Stimulated activated naive B cell treated with anti-CD40 and anti-IgM and Interleukin-4, amounts not matched to agents 10 μg/mL and 1 μg/mL and 100 μg/mL, for 72 hours (primary cell): ENCODE data around the gene FNDC11.
A peak's percentile ranks its signal among the peaks of the same experiment; 100 is the strongest.

Source experiments
- ATAC-seq, 2 donors: fragments of 150-1000 bp; cut with Tn5 transposase; replicated peaks; 2 replicates each; pipeline ENCODE4 v1.10.0; 2021; ENCODE audit warnings: moderate library complexity in 1 of 2
- DNase-seq: peaks from one replicate; pipeline ENCODE4 v3.0.0; 2021
- H3K27ac Mint-ChIP-seq: one replicate; pipeline ENCODE4 v1.8.0; 2022; ENCODE audit warnings: mild to moderate bottlenecking, mixed read lengths
- H3K27me3 Mint-ChIP-seq, 2 donors: one replicate each; pipeline ENCODE4 v1.8.0; 2022; ENCODE audit warnings: mixed read lengths in 2 of 2
- H3K36me3 Mint-ChIP-seq, 2 donors: one replicate each; pipeline ENCODE4 v1.8.0; 2022; ENCODE audit warnings: mixed read lengths in 2 of 2, mild to moderate bottlenecking in 1 of 2
- H3K4me1 Mint-ChIP-seq, 2 donors: one replicate each; pipeline ENCODE4 v1.8.0; 2022; ENCODE audit warnings: mixed read lengths in 2 of 2, mild to moderate bottlenecking in 1 of 2
- H3K4me3 Mint-ChIP-seq, 2 donors: one replicate each; pipeline ENCODE4 v1.8.0; 2022; ENCODE audit warnings: mild to moderate bottlenecking in 2 of 2, mixed read lengths in 2 of 2, moderate library complexity in 1 of 2
- H3K9me3 Mint-ChIP-seq, 2 donors: one replicate each; pipeline ENCODE4 v1.8.0; 2022; ENCODE audit warnings: mixed read lengths in 2 of 2, mild to moderate bottlenecking in 1 of 2

FNDC11 gene

GRCh38 chr20:63519668-63520503 lies 34.1 kb upstream of the FNDC11 start:
- Mint-ChIP-seq H3K27me3 (peaks cover 0 to 4% of the 10 kb centered on the region in 2 donors), H3K27ac (peak overlapping the region; percentile 31), H3K36me3 (peaks cover 20 to 30% of the 10 kb centered on the region in 2 donors)

GRCh38 chr20:63520504-63520933 lies 33.4 kb upstream of the FNDC11 start, which contains the start of gene PPDPF:
TSS of gene PPDPF (plus strand) at chr20:63520765. CDS start at chr20:63521309, 544 bp downstream.
- peaks cover 19 to 43% of the 10 kb centered on the region in 2 donors for H3K4me1 Mint-ChIP-seq
- no peaks in the 10 kb centered on the region for H3K27me3 Mint-ChIP-seq
- peak within 1 kb of the TSS; percentile 79 for H3K27ac Mint-ChIP-seq
- peaks cover 5 to 6% of the 10 kb centered on the region in 2 donors for H3K9me3 Mint-ChIP-seq
- H3K4me3 Mint-ChIP-seq = peak within 1 kb of the TSS; percentile 89 to 90
- H3K36me3 Mint-ChIP-seq = peaks cover 20 to 30% of the 10 kb centered on the region in 2 donors
- ATAC-seq (peak; percentile 84), DNase-seq (peak; percentile 78)

More at GRCh38 chr20:63519668-63520503, 34.1 kb upstream of the FNDC11 start:
- DNase-seq = no peak
- H3K4me3 Mint-ChIP-seq = peak overlapping the region; percentile 77 to 87
- H3K9me3 Mint-ChIP-seq = peaks cover 5 to 8% of the 10 kb centered on the region in 2 donors
- ATAC-seq = peak; percentile 54 to 62
- peaks cover 16 to 38% of the 10 kb centered on the region in 2 donors for H3K4me1 Mint-ChIP-seq

GRCh38 chr20:63520934-63521601 lies 32.9 kb upstream of the FNDC11 start:
- DNase-seq = peak; percentile 66
- Mint-ChIP-seq H3K27ac (peak overlapping the region; percentile 79), H3K4me1 (peaks cover 22 to 49% of the 10 kb centered on the region in 2 donors)

GRCh38 chr20:63521602-63522001 lies 32.4 kb upstream of the FNDC11 start:
- Mint-ChIP-seq H3K27me3 (no peaks in the 10 kb centered on the region), H3K4me3 (peak overlapping the region; percentile 89 to 90), H3K4me1 (peaks cover 22 to 54% of the 10 kb centered on the region in 2 donors), H3K27ac (peak overlapping the region; percentile 79), H3K9me3 (peaks cover 5 to 6% of the 10 kb centered on the region in 2 donors), H3K36me3 (peaks cover 20 to 30% of the 10 kb centered on the region in 2 donors)
- DNase-seq = no peak
- ATAC-seq = no peak

More at GRCh38 chr20:63520934-63521601, 32.9 kb upstream of the FNDC11 start:
- Mint-ChIP-seq H3K27me3 (no peaks in the 10 kb centered on the region), H3K36me3 (peaks cover 20 to 30% of the 10 kb centered on the region in 2 donors), H3K9me3 (peaks cover 5 to 6% of the 10 kb centered on the region in 2 donors), H3K4me3 (peak overlapping the region; percentile 89 to 90)
- peak; percentile 72 to 75 for ATAC-seq

- Mint-ChIP-seq H3K27ac (peak overlapping the region; percentile 90), H3K27me3 (no peaks in the 10 kb centered on the region), H3K9me3 (peaks cover 5 to 6% of the 10 kb centered on the region in 2 donors), H3K4me3 (peak overlapping the region; percentile 63 to 90), H3K4me1 (peaks cover 22 to 60% of the 10 kb centered on the region in 2 donors), H3K36me3 (peaks cover 20 to 30% of the 10 kb centered on the region in 2 donors)
- ATAC-seq (no peak), DNase-seq (no peak)
Measured at GRCh38 chr20:63522091-63522868, 31.7 kb upstream of the FNDC11 start.

GRCh38 chr20:63522981-63523611 lies 30.9 kb upstream of the FNDC11 start:
- H3K36me3 Mint-ChIP-seq = peaks cover 20 to 30% of the 10 kb centered on the region in 2 donors
- H3K4me1 Mint-ChIP-seq = peaks cover 22 to 60% of the 10 kb centered on the region in 2 donors
- peak overlapping the region; percentile 60 for H3K27ac Mint-ChIP-seq
- peaks cover 5 to 6% of the 10 kb centered on the region in 2 donors for H3K9me3 Mint-ChIP-seq
- ATAC-seq = no peak
- no peaks in the 10 kb centered on the region for H3K27me3 Mint-ChIP-seq
- DNase-seq = no peak
- peak overlapping the region; percentile 17 to 90 for H3K4me3 Mint-ChIP-seq

GRCh38 chr20:63525185-63525584 lies 28.8 kb upstream of the FNDC11 start:
- Mint-ChIP-seq H3K27me3 (no peaks in the 10 kb centered on the region), H3K4me1 (peaks cover 23 to 58% of the 10 kb centered on the region in 2 donors), H3K4me3 (no peak overlapping the region), H3K36me3 (peaks cover 20 to 30% of the 10 kb centered on the region in 2 donors), H3K27ac (no peak overlapping the region), H3K9me3 (peaks cover 5 to 6% of the 10 kb centered on the region in 2 donors)
- ATAC-seq (no peak), DNase-seq (no peak)

GRCh38 chr20:63525971-63526370 lies 28.0 kb upstream of the FNDC11 start:
- Mint-ChIP-seq H3K4me1 (peaks cover 23 to 58% of the 10 kb centered on the region in 2 donors), H3K27me3 (no peaks in the 10 kb centered on the region), H3K36me3 (peaks cover 20 to 30% of the 10 kb centered on the region in 2 donors), H3K27ac (no peak overlapping the region), H3K9me3 (peaks cover 5 to 6% of the 10 kb centered on the region in 2 donors), H3K4me3 (no peak overlapping the region)
- DNase-seq (no peak), ATAC-seq (peak; percentile 23 to 27)

- Mint-ChIP-seq H3K27ac (no peak overlapping the region), H3K9me3 (peaks cover 5 to 6% of the 10 kb centered on the region in 2 donors)
- ATAC-seq = no peak
Measured at GRCh38 chr20:63527184-63527583, 26.8 kb upstream of the FNDC11 start.

GRCh38 chr20:63529180-63529860 lies 24.6 kb upstream of the FNDC11 start:
- Mint-ChIP-seq H3K27me3 (no peaks in the 10 kb centered on the region), H3K27ac (no peak overlapping the region), H3K9me3 (no peaks in the 10 kb centered on the region), H3K4me3 (no peak overlapping the region), H3K4me1 (peaks cover 15 to 32% of the 10 kb centered on the region in 2 donors), H3K36me3 (peaks cover 2% of the 10 kb centered on the region in 2 donors)
- ATAC-seq (no peak), DNase-seq (no peak)

More at GRCh38 chr20:63527184-63527583, 26.8 kb upstream of the FNDC11 start:
- DNase-seq = no peak
- H3K36me3 Mint-ChIP-seq = peaks cover 20 to 23% of the 10 kb centered on the region in 2 donors
- peaks cover 22 to 48% of the 10 kb centered on the region in 2 donors for H3K4me1 Mint-ChIP-seq
- H3K27me3 Mint-ChIP-seq = no peaks in the 10 kb centered on the region
- H3K4me3 Mint-ChIP-seq = no peak overlapping the region

- H3K27me3 Mint-ChIP-seq = no peaks in the 10 kb centered on the region
- no peaks in the 10 kb centered on the region for H3K36me3 Mint-ChIP-seq
- no peaks in the 10 kb centered on the region for H3K9me3 Mint-ChIP-seq
- no peak overlapping the region for H3K27ac Mint-ChIP-seq
- peaks cover 12 to 24% of the 10 kb centered on the region in 2 donors for H3K4me1 Mint-ChIP-seq
- no peak for ATAC-seq
- no peak for DNase-seq
- no peak overlapping the region for H3K4me3 Mint-ChIP-seq
Measured at GRCh38 chr20:63529861-63530787, 23.8 kb upstream of the FNDC11 start.

- ATAC-seq (no peak), DNase-seq (no peak)
- H3K27ac Mint-ChIP-seq = no peak overlapping the region
- no peaks in the 10 kb centered on the region for H3K9me3 Mint-ChIP-seq
- no peaks in the 10 kb centered on the region for H3K27me3 Mint-ChIP-seq
- H3K36me3 Mint-ChIP-seq = no peaks in the 10 kb centered on the region
- peaks cover 10 to 19% of the 10 kb centered on the region in 2 donors for H3K4me1 Mint-ChIP-seq
- H3K4me3 Mint-ChIP-seq = no peak overlapping the region
Measured at GRCh38 chr20:63530788-63531160, 23.2 kb upstream of the FNDC11 start.
